ENCODE results near the gene ABCA13.

The ABCA13 gene

GRCh38 chr7:48628793-48629349, 457.6 kb downstream of the ABCA13 start:
- H3K9me3 Mint-ChIP-seq = peaks cover 7% of the 10 kb centered on the region
- peaks cover 3% of the 10 kb centered on the region for H3K27me3 Mint-ChIP-seq (ENCODE audit: low read depth, poor library complexity)

GRCh38 chr7:48634116-48634632, 462.9 kb downstream of the ABCA13 start:
- Mint-ChIP-seq H3K27me3 (ENCODE audit: low read depth, poor library complexity) (peaks cover 3% of the 10 kb centered on the region), H3K4me1 (peaks cover 35% of the 10 kb centered on the region), H3K4me3 (no peak overlapping the region), H3K36me3 (ENCODE audit: low read depth) (no peaks in the 10 kb centered on the region), H3K9me3 (peaks cover 7% of the 10 kb centered on the region), H3K27ac (no peak overlapping the region)
- no peak for DNase-seq
- no peak for TF ChIP-seq CTCF (IDR thresholded peaks at IDR 0.05)

More at GRCh38 chr7:48628793-48629349, 457.6 kb downstream of the ABCA13 start:
- Mint-ChIP-seq H3K36me3 (ENCODE audit: low read depth) (no peaks in the 10 kb centered on the region), H3K27ac (no peak overlapping the region), H3K4me3 (no peak overlapping the region), H3K4me1 (no peaks in the 10 kb centered on the region)
- DNase-seq = no peak
- no peak for TF ChIP-seq CTCF (IDR thresholded peaks at IDR 0.05)

- Mint-ChIP-seq H3K9me3 (peaks cover 7% of the 10 kb centered on the region), H3K36me3 (ENCODE audit: low read depth) (no peaks in the 10 kb centered on the region), H3K27ac (no peak overlapping the region), H3K4me1 (peaks cover 35% of the 10 kb centered on the region), H3K4me3 (no peak overlapping the region), H3K27me3 (ENCODE audit: low read depth, poor library complexity) (peaks cover 3% of the 10 kb centered on the region)
- TF ChIP-seq CTCF (IDR thresholded peaks at IDR 0.05) = no peak
- DNase-seq = no peak
Measured at GRCh38 chr7:48635796-48636195, 464.5 kb downstream of the ABCA13 start.

- Mint-ChIP-seq H3K4me1 (peaks cover 35% of the 10 kb centered on the region), H3K4me3 (no peak overlapping the region), H3K27ac (peak overlapping the region; percentile 85), H3K36me3 (ENCODE audit: low read depth) (no peaks in the 10 kb centered on the region), H3K27me3 (ENCODE audit: low read depth, poor library complexity) (peaks cover 4% of the 10 kb centered on the region), H3K9me3 (peaks cover 7% of the 10 kb centered on the region)
- TF ChIP-seq CTCF (IDR thresholded peaks at IDR 0.05) = no peak
- no peak for DNase-seq
Measured at GRCh38 chr7:48636391-48637015, 465.2 kb downstream of the ABCA13 start.

GRCh38 chr7:48637382-48637781, 466.1 kb downstream of the ABCA13 start:
- TF ChIP-seq CTCF (IDR thresholded peaks at IDR 0.05) = no peak
- no peaks in the 10 kb centered on the region for H3K36me3 Mint-ChIP-seq (ENCODE audit: low read depth)
- no peak overlapping the region for H3K27ac Mint-ChIP-seq
- no peak for DNase-seq
- peaks cover 6% of the 10 kb centered on the region for H3K27me3 Mint-ChIP-seq (ENCODE audit: low read depth, poor library complexity)
- H3K9me3 Mint-ChIP-seq = no peaks in the 10 kb centered on the region
- peaks cover 35% of the 10 kb centered on the region for H3K4me1 Mint-ChIP-seq
- H3K4me3 Mint-ChIP-seq = no peak overlapping the region

- Mint-ChIP-seq H3K36me3 (ENCODE audit: low read depth) (no peaks in the 10 kb centered on the region), H3K27me3 (ENCODE audit: low read depth, poor library complexity) (peaks cover 6% of the 10 kb centered on the region), H3K27ac (no peak overlapping the region), H3K4me1 (peaks cover 35% of the 10 kb centered on the region), H3K9me3 (no peaks in the 10 kb centered on the region), H3K4me3 (no peak overlapping the region)
- DNase-seq = no peak
- no peak for TF ChIP-seq CTCF (IDR thresholded peaks at IDR 0.05)
Measured at GRCh38 chr7:48638041-48638440, 466.8 kb downstream of the ABCA13 start.
